K562 (cell line): ENCODE measurements around the gene DDX41. TPM values are rescaled to one million over a fixed set of nuclear protein-coding genes. Genes with fewer than 3 reads are reported as not detected.

Source experiments
- BRF1 ChIP-seq: IDR thresholded peaks from 3 replicates; pipeline ENCODE4 v1.6.1; 2011; ENCODE audit warnings: borderline replicate concordance, mild to moderate bottlenecking; ENCODE audit not compliant: insufficient read length; ENCODE audit errors: extremely low read depth
- CREBBP ChIP-seq: IDR thresholded peaks from one replicate; pipeline ENCODE4 v1.6.1; 2012; ENCODE audit warnings: low read depth, mild to moderate bottlenecking, control low read depth, inconsistent platforms, low read length
- CXXC5 ChIP-seq: fragments of 250-450 bp; sonication (Bioruptor Pico); IDR thresholded peaks from 2 replicates; pipeline ENCODE4 v1.8.0; 2022; ENCODE audit warnings: inconsistent platforms, mild to moderate bottlenecking, moderate library complexity
- ELF2 ChIP-seq: fragments of 250-450 bp; sonication (Bioruptor Pico); IDR thresholded peaks from 2 replicates; pipeline ENCODE4 v1.5.0; 2021; ENCODE audit warnings: mild to moderate bottlenecking
- GTF2B ChIP-seq: IDR thresholded peaks from 2 replicates; pipeline ENCODE4 v1.6.1; 2011; ENCODE audit not compliant: insufficient read length; ENCODE audit errors: extremely low read depth
- HCFC1 ChIP-seq: IDR thresholded peaks from 2 replicates; pipeline ENCODE4 v1.6.1; 2012; ENCODE audit warnings: low read depth, low read length, improper control_type of control experiment
- JUN ChIP-seq, 2 experiments: sonication (generic) in 1 of 2; formaldehyde crosslinking in 1 of 2; IDR thresholded peaks; 2 replicates each; pipeline versions ENCODE4 v1.6.1 to v1.8.0; 2012 to 2022; ENCODE audit warnings: borderline replicate concordance in 2 of 2, mild to moderate bottlenecking in 2 of 2, improper control_type of control experiment in 1 of 2, low read depth in 1 of 2, low read length in 1 of 2, missing genetic modification reagents in 1 of 2
- NFXL1 ChIP-seq: fragments of 450-650 bp; formaldehyde crosslinking; IDR thresholded peaks from 2 replicates; pipeline ENCODE4 v1.4.0; 2021; ENCODE audit warnings: mild to moderate bottlenecking
- NR0B1 ChIP-seq: fragments of 450-650 bp; IDR thresholded peaks from one replicate; pipeline ENCODE4 v1.6.1; 2018; ENCODE audit warnings: mild to moderate bottlenecking, moderate library complexity; ENCODE audit not compliant: partially characterized antibody
- PBX2 ChIP-seq, 2 experiments: IDR thresholded peaks in 1 of 2; conservative IDR thresholded peaks in 1 of 2; 2 replicates each; pipeline ENCODE4 v1.6.1; 2016; ENCODE audit warnings: low read depth in 2 of 2, mild to moderate bottlenecking in 1 of 2, missing compliant biosample characterization in 1 of 2, missing genetic modification characterization in 1 of 2, moderate library complexity in 1 of 2
- PML ChIP-seq: IDR thresholded peaks from 2 replicates; pipeline ENCODE4 v1.6.1; 2012; ENCODE audit warnings: low read length, inconsistent platforms
- SMAD2 ChIP-seq: fragments of 150-350 bp; IDR thresholded peaks from 2 replicates; pipeline ENCODE4 v1.6.1; 2014; ENCODE audit warnings: low read depth, mild to moderate bottlenecking, low read length
- SRSF3 ChIP-seq: fragments of 200-400 bp; formaldehyde crosslinking; IDR thresholded peaks from 2 replicates; pipeline ENCODE4 v1.6.1; 2016; ENCODE audit warnings: mild to moderate bottlenecking, low read length, moderate library complexity; ENCODE audit not compliant: insufficient read depth
- THAP12 ChIP-seq: fragments of 250-450 bp; sonication (Bioruptor Pico); IDR thresholded peaks from 2 replicates; pipeline ENCODE4 v1.9.0; 2021; ENCODE audit warnings: mild to moderate bottlenecking, inconsistent platforms
- ZBTB1 ChIP-seq: sonication (generic); formaldehyde crosslinking; IDR thresholded peaks from 2 replicates; pipeline ENCODE4 v1.8.1; 2023; ENCODE audit warnings: missing genetic modification reagents, low read depth, mild to moderate bottlenecking, borderline replicate concordance
- ZNF707 ChIP-seq: fragments of 250-450 bp; sonication (Bioruptor Pico); conservative IDR thresholded peaks from 2 replicates; pipeline ENCODE4 v1.8.0; 2022; ENCODE audit warnings: inconsistent platforms, mild to moderate bottlenecking, moderate library complexity
- ZSCAN29 ChIP-seq: fragments of 450-650 bp; IDR thresholded peaks from 2 replicates; pipeline ENCODE4 v1.6.1; 2017
- polyA plus RNA-seq, 8 experiments: library from polyadenylated mRNA; depleted of rRNA in 4 of 8; stranded (reverse) in 5 of 8; unstranded in 3 of 8; fragments of >200 nt; fragmentation: Nextera tagmentation in 2 of 8; fragmentation: Illumina TruSeq in 1 of 8; extraction: Ambion mirVana in 2 of 8; extraction: Trizol in 1 of 8; gene quantifications; 2 replicates each; pipeline versions ENCODE4 v1.2.1 to v1.2.3, GENCODE V29; 2011 to 2014; ENCODE audit warnings: inconsistent platforms in 1 of 8, missing spikeins in 1 of 8
- total RNA-seq, 7 experiments: library from RNA; depleted of rRNA in 6 of 7; stranded (reverse); fragments of >200 nt in 6 of 7; fragmentation: Illumina TruSeq in 2 of 7; extraction: Trizol in 2 of 7; gene quantifications; 2 replicates each; pipeline versions ENCODE4 v1.2.1 to v1.2.3, GENCODE V29; 2011 to 2021; ENCODE audit warnings: low replicate concordance in 1 of 7

Gene DDX41
- total and polyA plus RNA-seq, 9 of the 15 experiments (the other 6 are each of a cell fraction or from before 2014, with no cell fraction given) = 38.2 to 284 (median 116) TPM

GRCh38 chr5:177516601-177517568 is at the start of gene DDX41 (continued):
- TF ChIP-seq JUN (IDR thresholded peaks at IDR 0.05; ENCODE audit: borderline replicate concordance, low read depth, low read length) = 0 out of 2 replicates have a peak, but pooled peaks have one; percentile 20
- no peak for TF ChIP-seq JUN (CRISPR knock-in tag; IDR thresholded peaks at IDR 0.05; ENCODE audit: borderline replicate concordance)
- TF ChIP-seq SMAD2 = no peak
- TF ChIP-seq SRSF3 = no peak
- no peak for TF ChIP-seq NFXL1
- no peak for TF ChIP-seq ZSCAN29
- no peak for TF ChIP-seq ELF2 (CRISPR knock-in tag)
- TF ChIP-seq BRF1 = no peak
- peak; percentile 76 for TF ChIP-seq HCFC1
- TF ChIP-seq CREBBP = no peak
- no peak for TF ChIP-seq NR0B1
- TF ChIP-seq PBX2 (CRISPR knock-in tag; IDR thresholded peaks at IDR 0.05; ENCODE audit: low read depth) = no peak
- TF ChIP-seq PBX2 (tag; conservative IDR thresholded peaks at IDR 0.05; ENCODE audit: low read depth) = no peak
- 0 out of 2 replicates have a peak, but pooled peaks have one; percentile 69 for TF ChIP-seq THAP12
- TF ChIP-seq PML = peak; percentile 36
- TF ChIP-seq GTF2B = no peak
- TF ChIP-seq ZBTB1 (CRISPR knock-in tag) = no peak; the same call in 1 of the 2 replicates
- no peak for TF ChIP-seq ZNF707
- peak; percentile 98 for TF ChIP-seq CXXC5 (CRISPR knock-in tag)
